CD4-positive, alpha-beta T cell treated with Interleukin-17A for 4 hours (primary cell): ENCODE results near the gene LHX2.

ENCODE experiments used
- DNase-seq: peaks from one replicate; pipeline ENCODE4 v3.0.0-alpha.2; 2020; ENCODE audit warnings: mixed read lengths

LHX2 gene

GRCh38 chr9:124000161-124000783, 11.3 kb upstream of the LHX2 start:
- no peak for DNase-seq

- no peak for DNase-seq
Measured at GRCh38 chr9:124000784-124001457, 10.6 kb upstream of the LHX2 start.

DNA sequence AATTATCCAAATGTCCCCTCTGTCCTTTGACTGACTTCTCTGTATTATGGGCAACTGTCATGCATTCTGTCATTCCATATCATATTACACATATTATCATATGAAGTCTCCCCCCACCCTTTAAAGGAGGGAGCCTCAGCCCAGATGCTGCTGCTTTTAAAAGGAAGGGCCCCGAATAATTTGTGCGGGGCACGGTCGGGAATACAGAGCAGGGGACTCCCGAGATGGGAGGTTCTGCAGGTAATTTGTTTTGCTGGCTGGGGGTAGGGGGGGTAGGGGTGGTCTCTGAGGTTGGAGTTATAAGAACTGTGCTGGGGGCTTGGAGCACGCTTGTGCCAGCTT, 10.1 kb upstream of the LHX2 start:
- no peak for DNase-seq

GRCh38 chr9:124001866-124002525, 9.6 kb upstream of the LHX2 start:
- no peak for DNase-seq

GRCh38 chr9:124003636-124004349, 7.8 kb upstream of the LHX2 start:
- no peak for DNase-seq

DNA sequence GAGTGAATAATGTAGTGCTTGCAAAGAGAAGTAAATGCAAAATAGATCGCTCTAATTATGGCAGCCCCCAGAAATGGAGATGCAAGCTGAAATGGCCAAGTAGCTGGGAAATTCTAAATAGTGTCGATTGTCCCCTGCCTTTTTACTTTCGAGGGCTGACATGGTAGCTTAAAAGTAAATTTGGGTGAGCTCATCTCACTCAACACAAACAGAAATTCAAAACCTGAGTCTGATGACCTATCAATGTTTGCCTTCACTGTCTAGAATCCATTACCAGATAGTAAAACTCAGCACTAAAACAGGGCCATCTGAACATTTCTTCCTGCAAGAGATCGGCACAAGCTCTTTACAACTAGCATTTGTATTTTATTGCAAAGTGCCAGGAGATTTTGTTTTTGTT, 7.0 kb upstream of the LHX2 start:
- no peak for DNase-seq

DNA sequence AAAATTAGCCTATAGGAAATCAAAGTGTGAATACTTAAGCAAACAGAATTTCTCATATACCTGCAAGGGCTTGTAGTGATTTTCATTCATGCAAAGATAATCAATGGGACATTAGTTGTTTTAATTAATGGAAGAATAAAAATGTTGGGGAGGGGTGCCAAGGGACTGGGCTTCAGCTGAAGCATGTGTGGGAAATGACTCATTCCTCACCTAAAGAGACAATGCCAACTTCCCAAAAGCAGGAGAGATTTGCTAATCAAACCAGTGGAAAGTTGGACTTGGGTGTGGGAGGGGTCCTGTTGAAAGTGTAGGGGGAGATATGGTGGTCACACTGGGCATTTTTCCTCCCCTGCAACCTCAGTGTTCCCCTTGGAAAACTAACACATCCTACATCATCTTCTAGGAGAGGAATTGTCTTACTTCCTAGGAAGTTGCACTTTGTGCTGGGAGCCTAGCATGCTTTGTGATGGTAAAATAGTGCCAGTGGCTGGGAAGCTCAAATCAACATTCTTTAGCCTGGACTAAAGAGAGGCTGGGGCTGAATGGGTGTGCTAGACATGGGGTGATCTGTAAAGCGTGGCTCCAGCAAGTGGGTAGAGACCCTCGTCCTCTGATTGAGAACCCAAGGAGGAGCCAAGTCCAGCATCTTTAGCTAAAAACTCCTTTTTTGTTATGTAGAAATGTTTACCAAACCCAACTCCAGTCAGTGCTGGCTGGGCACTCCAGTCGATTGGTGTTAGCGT, 6.4 kb upstream of the LHX2 start:
- DNase-seq, result no peak

DNA sequence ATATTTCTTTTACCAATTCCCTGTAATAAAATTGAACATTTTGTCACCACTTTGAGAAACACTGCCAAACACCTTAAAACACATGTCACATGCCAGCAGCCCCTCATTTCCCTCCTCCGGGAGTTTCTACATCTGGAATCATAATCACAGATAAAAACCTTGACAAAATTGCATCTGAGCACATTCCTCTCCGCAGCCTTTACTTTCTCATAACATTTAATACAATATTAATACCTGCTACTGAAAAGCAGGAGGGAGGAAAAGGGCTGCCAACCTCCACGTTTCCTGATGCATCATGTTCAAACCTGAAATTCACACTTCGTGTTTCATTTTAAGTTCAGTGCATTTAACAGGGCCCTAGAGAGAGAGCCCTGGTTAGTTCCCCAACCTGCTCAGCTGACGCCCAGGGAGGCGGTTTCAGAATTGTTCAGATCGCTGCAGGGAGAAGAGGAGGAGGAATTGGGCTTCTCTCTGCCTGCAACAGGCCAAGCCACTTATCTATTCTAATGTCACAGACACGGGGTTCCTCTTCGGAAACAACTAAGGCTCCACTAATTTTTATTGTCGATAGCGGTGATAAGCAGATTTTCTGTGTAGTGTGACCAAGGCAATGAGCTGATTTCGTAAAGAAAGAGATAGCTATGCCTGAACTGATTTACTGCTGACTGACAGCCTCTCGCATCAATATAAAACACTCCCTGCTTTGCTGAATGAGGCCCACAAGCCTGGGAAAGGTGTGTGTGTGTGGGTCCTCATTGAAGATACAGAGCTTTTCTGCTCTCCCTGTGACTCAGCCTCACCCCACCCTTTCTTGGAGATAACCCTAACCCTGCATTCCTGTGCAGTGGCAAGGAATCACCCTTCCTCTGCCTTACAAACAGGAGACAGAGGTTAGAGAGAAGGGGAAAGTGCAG, 4.9 kb upstream of the LHX2 start:
- DNase-seq, result no peak

DNA sequence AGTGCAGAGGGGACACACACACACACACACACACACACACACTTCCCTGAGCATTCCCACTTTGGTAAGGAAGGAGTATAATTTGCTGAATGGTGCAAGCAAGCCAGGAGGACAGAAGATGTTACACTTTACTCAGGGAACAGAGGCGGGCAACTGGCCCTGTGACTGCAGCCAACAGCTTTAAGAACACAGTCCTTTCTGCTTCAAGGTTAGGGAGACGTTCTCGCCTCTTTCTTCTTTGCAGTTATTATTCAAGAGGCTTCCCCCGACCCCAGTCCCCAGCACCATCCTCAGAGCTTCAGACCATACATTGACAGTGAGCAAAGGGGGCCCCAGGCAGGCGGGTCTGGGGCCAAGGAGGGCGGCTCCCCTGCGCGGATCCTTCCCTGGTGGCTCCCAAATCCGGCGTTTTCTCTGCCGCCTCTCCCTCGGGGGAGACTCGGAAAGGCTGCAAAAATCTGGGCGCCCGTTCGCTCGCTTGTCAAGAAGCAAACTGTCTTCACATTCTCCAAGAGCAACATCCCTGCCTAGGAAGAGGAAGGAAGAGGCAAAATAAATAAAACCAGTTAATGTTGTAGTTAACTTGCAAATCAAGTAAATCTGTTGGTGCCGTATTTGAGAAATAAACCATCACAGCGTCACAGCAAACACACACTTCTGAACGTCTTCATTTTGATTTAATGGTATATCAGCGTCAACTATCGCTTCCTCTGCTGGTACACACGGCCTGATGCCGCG, 3.8 kb upstream of the LHX2 start:
- DNase-seq, result no peak

DNA sequence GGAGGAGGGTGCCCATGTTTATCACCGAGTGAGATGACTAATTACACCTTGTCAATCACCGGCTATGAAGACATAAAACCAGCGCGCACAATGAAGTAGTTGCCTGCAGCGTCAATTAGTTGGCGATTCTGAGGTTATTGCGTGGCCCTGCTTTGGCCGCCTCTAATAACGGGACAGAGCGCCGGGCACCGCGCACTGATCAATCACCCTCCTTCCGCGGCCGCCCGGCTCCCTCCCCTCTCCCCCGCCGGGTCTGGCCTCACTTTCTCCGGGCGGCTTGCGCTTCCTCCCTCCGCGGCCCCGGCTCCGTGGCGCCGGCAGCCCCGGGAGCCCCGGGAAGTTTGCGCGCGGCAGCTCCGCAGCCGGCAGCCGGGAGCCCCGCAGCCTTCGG, 3.3 kb upstream of the LHX2 start:
- DNase-seq, result no peak

GRCh38 chr9:124008694-124009530, 2.7 kb upstream of the LHX2 start:
- DNase-seq, result no peak

- DNase-seq, result no peak
Measured at GRCh38 chr9:124009531-124010217, 1.9 kb upstream of the LHX2 start.

DNA sequence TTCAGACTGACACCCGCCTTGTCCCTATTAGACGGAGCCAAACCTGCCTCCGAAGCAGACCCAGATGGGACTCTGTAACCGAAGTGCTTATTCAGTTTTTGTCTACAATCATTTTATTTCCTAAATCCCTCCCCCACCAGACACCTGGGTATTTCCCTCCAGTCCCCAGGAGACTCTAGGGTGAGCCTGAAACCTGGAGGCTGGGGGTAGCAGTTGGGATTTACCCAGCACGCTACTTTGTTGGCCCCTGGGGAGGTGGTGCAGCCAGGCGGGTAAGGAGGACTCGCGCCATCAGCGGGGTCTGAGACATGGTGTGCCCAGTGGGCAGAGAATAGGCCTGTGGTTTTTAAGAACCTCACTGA, 1.3 kb upstream of the LHX2 start:
- no peak for DNase-seq

GRCh38 chr9:124010665-124011321, 775 bp upstream of the LHX2 start:
- DNase-seq, result no peak

DNA sequence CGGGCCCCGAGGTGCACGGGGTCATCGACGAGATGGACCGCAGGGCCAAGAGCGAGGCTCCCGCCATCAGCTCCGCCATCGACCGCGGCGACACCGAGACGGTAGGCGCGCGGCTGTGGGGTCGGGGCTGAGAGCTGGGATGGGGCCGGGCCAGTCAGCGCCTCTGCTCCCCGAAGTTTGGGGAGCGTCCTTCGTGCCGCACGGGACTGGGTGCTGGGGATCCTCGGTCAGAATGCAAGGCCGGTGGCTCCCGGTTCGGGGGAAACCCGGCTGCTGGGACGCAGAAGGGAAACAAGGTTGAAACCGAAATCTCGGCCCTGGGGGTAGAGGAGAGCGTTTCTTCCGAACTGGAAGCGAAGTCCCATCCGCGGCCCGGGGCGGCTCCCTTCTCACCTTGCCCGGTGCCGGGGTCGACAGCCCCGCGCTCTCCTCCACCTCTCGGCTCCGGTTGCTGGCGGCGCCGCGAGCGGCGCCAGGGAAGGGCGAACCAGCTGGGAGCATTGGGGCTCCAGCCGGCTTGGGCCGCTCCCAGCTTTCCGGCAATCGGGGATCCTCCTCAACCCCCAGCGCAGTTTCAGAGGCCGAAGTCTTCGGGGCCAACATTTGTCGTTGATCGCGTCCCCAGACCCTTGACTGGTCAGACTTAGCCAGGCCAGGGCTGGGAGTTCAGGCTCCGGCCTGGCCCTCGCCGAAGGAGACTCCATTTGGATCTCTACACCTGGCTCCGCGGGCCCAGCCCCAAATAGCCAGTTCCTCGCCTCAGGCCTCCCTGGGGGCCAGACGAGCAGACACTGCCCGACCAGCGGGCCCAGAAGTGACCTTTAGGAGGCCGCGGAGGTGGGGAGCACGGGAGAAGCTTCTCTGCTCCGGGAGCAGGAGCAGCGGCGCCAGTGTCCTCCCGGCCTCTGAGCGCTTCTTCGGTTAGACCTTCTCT, 1.1 kb downstream of the LHX2 start:
- DNase-seq, result no peak

- DNase-seq, result no peak
Measured at GRCh38 chr9:124013309-124014210, 2.0 kb downstream of the LHX2 start.
